Gastrocnemius medialis (tissue), 4 donors: ENCODE results near the gene CADM3. TPM values are rescaled to one million over a fixed set of nuclear protein-coding genes. Genes with fewer than 3 reads are reported as not detected.

Experiments used
- ATAC-seq, 2 donors: fragments of 150-250 bp; one replicate each; pipeline ENCODE4 v1.9.1; 2016
- DNase-seq, 2 donors: peaks; one replicate each; pipeline ENCODE4 v3.0.0-alpha.2; 2019
- H3K27ac ChIP-seq, 4 donors: fragments of 200-600 bp; sonication (generic); 1 replicate in 1 of 4; 2 replicates in 3 of 4; pipeline ENCODE4 v1.5.1; 2016 to 2018; ENCODE audit warnings: mild to moderate bottlenecking in 2 of 4, moderate library complexity in 1 of 4
- H3K27me3 ChIP-seq, 3 donors: fragments of 200-600 bp; sonication (generic) in 2 of 3; 1 replicate in 1 of 3; 2 replicates in 2 of 3; pipeline versions ENCODE4 v1.5.1 to v1.6.0; 2016 to 2019; ENCODE audit warnings: mild to moderate bottlenecking in 1 of 3, moderate library complexity in 1 of 3
- H3K36me3 ChIP-seq, 2 donors: fragments of 200-600 bp; sonication (generic) in 1 of 2; one replicate each; pipeline ENCODE4 v1.5.1; 2017 to 2018
- H3K4me1 ChIP-seq, 2 donors: fragments of 200-600 bp; sonication (generic) in 1 of 2; one replicate each; pipeline ENCODE4 v1.5.1; 2016 to 2017; ENCODE audit warnings: mild to moderate bottlenecking in 2 of 2
- H3K4me3 ChIP-seq, 4 donors: fragments of 200-600 bp; sonication (generic) in 3 of 4; 1 replicate in 1 of 4; 2 replicates in 3 of 4; pipeline ENCODE4 v1.5.1; 2016 to 2019; ENCODE audit warnings: mild to moderate bottlenecking in 2 of 4
- H3K9me3 ChIP-seq, 3 donors: fragments of 200-600 bp; sonication (generic) in 2 of 3; 1 replicate in 1 of 3; 2 replicates in 2 of 3; pipeline ENCODE4 v1.5.1; 2016 to 2019
- CTCF ChIP-seq, 5 experiments: fragments of 450-650 bp in 3 of 5; fragments of 200-600 bp in 2 of 5; sonication (generic) in 2 of 5; IDR thresholded peaks in 4 of 5; conservative IDR thresholded peaks in 1 of 5; 1 replicate in 4 of 5; 2 replicates in 1 of 5; pipeline ENCODE4 v1.5.1; 2016 to 2019; ENCODE audit warnings: antibody characterized with exemption in 5 of 5, mild to moderate bottlenecking in 3 of 5, moderate library complexity in 3 of 5
- POLR2A ChIP-seq, 2 donors: fragments of 450-650 bp; IDR thresholded peaks; one replicate each; pipeline ENCODE4 v1.6.1; 2017; ENCODE audit warnings: antibody characterized with exemption in 2 of 2, mild to moderate bottlenecking in 2 of 2, moderate library complexity in 2 of 2
- in situ Hi-C, 4 donors: fragments of 200-750 bp; cut with MboI; loops; one replicate each; pipeline versions ENCODE4 v1.15.0 to v1.8.0; 2017; ENCODE audit warnings: low sequenced_read_pairs in 4 of 4
- intact Hi-C: fragments of 100-400 bp; cut with DNase I; formaldehyde crosslinking; loops from one replicate; pipeline ENCODE4 v1.15.1; 2023; ENCODE audit warnings: low total_unique reads
- total RNA-seq, 4 donors: library from RNA; depleted of rRNA; stranded (reverse); fragments of >200 nt; gene quantifications; one replicate each; pipeline versions ENCODE4 v1.1.0 to v1.2.3, GENCODE V29; 2016

The CADM3 gene
- total RNA-seq, 4 donors from 2014 or later = 0.76 to 1.2 (median 1.0) TPM; not detected in 1

- H3K4me3 ChIP-seq = no peak overlapping the region
- H3K36me3 ChIP-seq = no peaks in the 10 kb centered on the region
- H3K9me3 ChIP-seq = no peaks in the 10 kb centered on the region
- intact Hi-C loops (no loop called here), in situ Hi-C loops (no loop called here)
- H3K27ac ChIP-seq = no peak overlapping the region
- peaks cover 0 to 10% (median 6%) of the 10 kb centered on the region in 3 donors for H3K27me3 ChIP-seq
- no peak for DNase-seq
- ATAC-seq = no peak
- no peaks in the 10 kb centered on the region for H3K4me1 ChIP-seq
- TF ChIP-seq POLR2A (IDR thresholded peaks at IDR 0.05) (no peak), CTCF (IDR thresholded peaks at IDR 0.05 in 4 of 5, conservative IDR thresholded peaks at IDR 0.05 in 1 of 5) (no peak)
Observed at GRCh38 chr1:159140474-159140873, 30.9 kb upstream of the CADM3 start.

- H3K9me3 ChIP-seq = no peaks in the 10 kb centered on the region
- no peaks in the 10 kb centered on the region for H3K36me3 ChIP-seq
- TF ChIP-seq POLR2A (IDR thresholded peaks at IDR 0.05) = no peak
- no peak for TF ChIP-seq CTCF (IDR thresholded peaks at IDR 0.05 in 4 of 5, conservative IDR thresholded peaks at IDR 0.05 in 1 of 5)
- ATAC-seq = no peak
- in situ Hi-C loops = no loop called here
- no peak overlapping the region for H3K27ac ChIP-seq
- no peak for DNase-seq
- no peaks in the 10 kb centered on the region for H3K4me1 ChIP-seq
- intact Hi-C loops = no loop called here
- peaks cover 0 to 10% (median 6%) of the 10 kb centered on the region in 3 donors for H3K27me3 ChIP-seq
- H3K4me3 ChIP-seq = no peak overlapping the region
Observed at GRCh38 chr1:159141584-159142390, 29.6 kb upstream of the CADM3 start.

- H3K4me3 ChIP-seq = no peak overlapping the region
- DNase-seq (no peak), ATAC-seq (no peak)
- in situ Hi-C loops = no loop called here
- no peak overlapping the region for H3K27ac ChIP-seq
- H3K4me1 ChIP-seq = no peaks in the 10 kb centered on the region
- H3K36me3 ChIP-seq = no peaks in the 10 kb centered on the region
- no peaks in the 10 kb centered on the region for H3K9me3 ChIP-seq
- H3K27me3 ChIP-seq = peaks cover 0 to 10% (median 6%) of the 10 kb centered on the region in 3 donors
- intact Hi-C loops = no loop called here
- TF ChIP-seq POLR2A (IDR thresholded peaks at IDR 0.05) = no peak
Observed at GRCh38 chr1:159142391-159142663, 29.1 kb upstream of the CADM3 start.

GRCh38 chr1:159142726-159143510 is 28.5 kb upstream of the CADM3 start:
- in situ Hi-C loops (no loop called here), intact Hi-C loops (no loop called here)
- TF ChIP-seq POLR2A (IDR thresholded peaks at IDR 0.05) (no peak), CTCF (IDR thresholded peaks at IDR 0.05 in 4 of 5, conservative IDR thresholded peaks at IDR 0.05 in 1 of 5) (no peak)
- ATAC-seq (no peak), DNase-seq (no peak)
- H3K27ac ChIP-seq = no peak overlapping the region
- no peaks in the 10 kb centered on the region for H3K36me3 ChIP-seq
- no peaks in the 10 kb centered on the region for H3K9me3 ChIP-seq
- no peak overlapping the region for H3K4me3 ChIP-seq
- H3K4me1 ChIP-seq = no peaks in the 10 kb centered on the region
- peaks cover 0 to 10% (median 6%) of the 10 kb centered on the region in 3 donors for H3K27me3 ChIP-seq

- TF ChIP-seq CTCF (IDR thresholded peaks at IDR 0.05 in 4 of 5, conservative IDR thresholded peaks at IDR 0.05 in 1 of 5) = no peak
- TF ChIP-seq POLR2A (IDR thresholded peaks at IDR 0.05) = no peak
- Histone ChIP-seq H3K9me3 (no peaks in the 10 kb centered on the region), H3K4me3 (no peak overlapping the region), H3K36me3 (no peaks in the 10 kb centered on the region), H3K27me3 (peaks cover 0 to 10% (median 6%) of the 10 kb centered on the region in 3 donors), H3K27ac (no peak overlapping the region), H3K4me1 (no peaks in the 10 kb centered on the region)
- in situ Hi-C loops (no loop called here), intact Hi-C loops (no loop called here)
- DNase-seq (no peak), ATAC-seq (no peak)
Observed at GRCh38 chr1:159144571-159144970, 26.8 kb upstream of the CADM3 start.
